NCI-H146 (cell line): ENCODE measurements around the gene SFT2D3.

Experiments used
- DNase-seq: peaks from one replicate; lab custom pipeline; 2025; lab: John Stamatoyannopoulos, UW

The SFT2D3 gene, protein sequence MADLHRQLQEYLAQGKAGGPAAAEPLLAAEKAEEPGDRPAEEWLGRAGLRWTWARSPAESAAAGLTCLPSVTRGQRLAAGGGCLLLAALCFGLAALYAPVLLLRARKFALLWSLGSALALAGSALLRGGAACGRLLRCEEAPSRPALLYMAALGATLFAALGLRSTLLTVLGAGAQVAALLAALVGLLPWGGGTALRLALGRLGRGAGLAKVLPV

DNA sequence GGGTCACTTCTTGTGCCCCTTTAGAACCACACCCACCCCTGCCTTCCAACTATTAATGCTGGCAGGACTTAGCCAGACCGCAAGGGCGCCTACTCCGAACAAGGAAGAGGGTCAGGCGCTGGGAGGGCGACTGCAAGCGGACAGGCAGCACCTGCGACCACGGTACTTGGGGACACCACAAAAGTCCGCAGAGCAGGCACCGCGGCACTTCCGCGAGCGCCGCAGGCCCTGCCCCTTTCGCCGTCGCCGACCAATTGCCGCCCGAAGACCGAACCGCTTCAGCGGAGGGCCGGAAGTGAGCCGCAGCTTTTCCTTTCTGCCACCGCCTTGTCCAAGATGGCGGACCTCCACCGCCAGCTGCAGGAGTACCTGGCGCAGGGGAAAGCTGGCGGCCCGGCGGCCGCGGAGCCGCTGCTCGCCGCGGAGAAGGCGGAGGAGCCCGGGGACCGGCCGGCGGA is at the start of gene SFT2D3:
SFT2D3 (plus strand) TSS at position 305 of the 458 bp plus-strand sequence; CDS start at position 337, 32 bp downstream.
- DNase-seq = peak; percentile 96

DNA sequence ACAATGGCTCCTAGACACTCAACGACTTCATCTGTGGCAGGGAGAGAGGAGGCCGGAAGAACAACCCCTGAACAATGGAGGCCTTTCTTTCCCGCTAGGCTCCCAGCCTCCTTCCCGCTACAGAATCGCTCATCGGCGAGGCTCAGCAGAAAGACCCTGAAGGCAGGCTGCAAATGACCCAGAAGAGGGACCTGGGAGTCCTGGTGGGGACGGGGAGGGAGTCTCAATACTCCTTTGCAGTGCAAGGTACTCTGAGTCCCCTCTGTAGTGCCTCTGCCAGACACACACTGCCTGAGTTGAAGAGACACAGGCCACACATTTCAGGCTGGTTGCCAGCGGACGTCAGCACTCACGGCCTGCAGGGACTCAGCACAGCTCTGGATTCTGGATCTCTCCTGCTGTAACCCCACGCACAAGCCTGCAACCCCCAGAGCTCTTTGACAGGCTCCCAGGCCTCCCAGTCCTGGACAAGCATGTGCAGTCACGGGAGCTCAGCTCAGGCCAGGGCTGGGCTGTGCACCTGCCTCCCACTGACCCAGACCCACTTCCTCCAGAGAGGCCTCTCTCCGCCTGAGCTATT is 49.2 kb upstream of the SFT2D3 start:
- DNase-seq = no peak

DNA sequence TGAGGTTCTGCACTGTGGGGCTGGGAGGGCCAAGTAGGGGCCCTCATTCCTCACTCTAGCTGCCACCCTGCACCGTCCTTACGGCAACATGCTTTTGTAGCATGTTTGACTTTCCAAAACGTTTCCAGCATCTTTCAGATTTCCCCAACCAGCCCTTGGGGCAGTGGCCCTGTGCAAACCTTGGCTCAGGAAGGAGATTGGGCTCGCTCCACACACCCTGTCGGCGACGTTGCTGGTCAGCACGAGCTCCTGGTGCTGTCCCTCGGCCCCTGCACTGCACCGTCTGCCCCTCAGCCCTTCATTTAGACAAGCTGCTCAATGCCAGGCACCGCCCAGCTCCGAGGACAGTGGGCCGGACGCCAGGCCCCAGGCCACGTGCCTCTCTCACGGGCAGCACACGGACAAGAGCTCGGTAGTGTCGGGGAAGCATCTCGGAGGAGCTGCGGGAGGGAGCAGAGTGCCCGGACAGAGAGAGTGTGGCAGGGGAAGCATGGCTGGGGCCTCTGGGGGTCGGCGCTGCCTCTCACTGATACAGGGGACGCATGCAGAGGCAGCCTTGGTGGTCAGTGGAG is 48.4 kb upstream of the SFT2D3 start:
- no peak for DNase-seq

DNA sequence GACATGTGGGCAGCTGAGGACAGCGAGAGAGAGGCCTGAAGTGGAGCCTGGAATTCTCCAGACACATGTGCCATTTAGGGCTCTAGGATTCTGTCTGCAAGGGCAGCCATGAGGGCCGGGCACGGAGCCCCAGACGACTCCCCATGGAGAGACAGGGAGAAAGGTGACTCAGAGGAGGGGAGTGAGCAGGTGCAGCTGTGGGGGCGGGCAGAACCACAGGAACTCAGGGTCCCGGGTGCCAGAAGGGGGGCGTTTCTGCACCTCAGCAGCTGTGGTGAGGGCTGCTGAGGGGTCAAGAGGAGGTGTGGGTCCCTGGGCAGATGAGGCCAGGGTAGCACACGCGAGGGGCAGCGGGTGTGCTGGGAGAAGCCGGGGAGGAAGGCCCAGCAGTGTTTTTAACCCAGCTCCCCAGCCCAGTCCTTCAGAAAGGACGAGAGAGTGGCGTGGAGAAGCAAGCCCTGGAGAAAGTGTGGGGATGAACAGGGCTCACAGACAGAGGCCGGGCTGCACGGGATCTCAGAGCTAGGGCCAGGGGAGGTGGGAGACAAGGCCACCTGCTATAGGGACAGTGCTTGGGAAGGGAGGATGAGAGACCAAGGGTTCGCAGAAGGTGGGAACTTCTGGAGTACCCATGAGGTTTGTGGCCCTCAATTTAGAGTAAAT is 47.7 kb upstream of the SFT2D3 start:
- DNase-seq = no peak

DNA sequence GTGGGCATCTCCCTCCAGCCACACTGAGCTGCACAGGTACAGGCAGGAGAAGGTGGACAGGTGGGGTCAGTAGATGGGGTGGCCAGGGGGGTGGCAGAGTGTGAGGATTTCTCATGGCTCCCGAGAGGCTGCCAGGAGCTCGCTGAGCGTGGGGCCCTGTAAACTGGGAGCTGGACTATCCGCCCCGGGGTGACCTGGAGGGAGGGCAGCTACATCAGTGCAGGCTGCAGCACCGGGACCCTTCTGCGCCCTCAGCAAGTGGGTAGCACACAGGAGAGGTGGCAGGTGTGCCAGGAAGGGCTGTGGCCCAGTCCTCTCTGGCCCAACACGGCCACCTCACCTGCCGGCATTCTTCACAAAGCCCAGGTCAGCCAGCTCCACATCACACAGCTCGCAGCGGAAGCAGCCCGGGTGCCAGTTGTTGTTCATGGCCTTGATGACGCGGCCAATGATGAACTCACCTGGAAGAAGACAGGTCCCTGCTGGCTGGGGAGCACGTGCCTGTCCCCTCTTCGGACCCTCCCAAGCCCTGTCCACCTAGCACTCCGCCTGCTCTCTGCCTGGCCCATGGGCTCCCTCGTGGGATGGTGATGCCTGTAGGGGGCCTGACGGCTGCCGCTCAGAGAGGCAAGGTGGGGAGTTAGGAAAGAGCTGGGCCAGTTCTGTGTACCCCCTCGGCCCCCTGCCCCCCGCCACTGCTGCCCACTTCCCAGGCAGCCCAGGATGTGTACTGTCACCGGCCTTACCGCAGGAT is 47.0 kb upstream of the SFT2D3 start:
- DNase-seq = no peak

DNA sequence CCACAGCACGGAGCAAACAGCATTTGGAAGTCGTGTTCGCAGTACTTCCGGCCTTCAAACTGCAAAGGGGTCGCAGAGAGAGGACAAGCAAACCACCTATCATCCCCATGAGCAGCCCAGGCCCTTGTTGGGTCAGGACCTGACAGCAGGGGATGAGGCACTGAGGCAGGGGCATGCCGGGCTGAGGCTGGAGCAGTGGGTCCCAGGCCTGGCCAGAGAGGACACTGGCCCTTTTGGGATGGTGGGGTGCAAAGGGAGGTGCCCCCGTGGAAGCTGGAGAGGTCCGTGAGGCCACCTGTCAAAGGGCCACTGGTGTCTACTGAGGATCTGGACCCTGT is 46.5 kb upstream of the SFT2D3 start:
- no peak for DNase-seq

DNA sequence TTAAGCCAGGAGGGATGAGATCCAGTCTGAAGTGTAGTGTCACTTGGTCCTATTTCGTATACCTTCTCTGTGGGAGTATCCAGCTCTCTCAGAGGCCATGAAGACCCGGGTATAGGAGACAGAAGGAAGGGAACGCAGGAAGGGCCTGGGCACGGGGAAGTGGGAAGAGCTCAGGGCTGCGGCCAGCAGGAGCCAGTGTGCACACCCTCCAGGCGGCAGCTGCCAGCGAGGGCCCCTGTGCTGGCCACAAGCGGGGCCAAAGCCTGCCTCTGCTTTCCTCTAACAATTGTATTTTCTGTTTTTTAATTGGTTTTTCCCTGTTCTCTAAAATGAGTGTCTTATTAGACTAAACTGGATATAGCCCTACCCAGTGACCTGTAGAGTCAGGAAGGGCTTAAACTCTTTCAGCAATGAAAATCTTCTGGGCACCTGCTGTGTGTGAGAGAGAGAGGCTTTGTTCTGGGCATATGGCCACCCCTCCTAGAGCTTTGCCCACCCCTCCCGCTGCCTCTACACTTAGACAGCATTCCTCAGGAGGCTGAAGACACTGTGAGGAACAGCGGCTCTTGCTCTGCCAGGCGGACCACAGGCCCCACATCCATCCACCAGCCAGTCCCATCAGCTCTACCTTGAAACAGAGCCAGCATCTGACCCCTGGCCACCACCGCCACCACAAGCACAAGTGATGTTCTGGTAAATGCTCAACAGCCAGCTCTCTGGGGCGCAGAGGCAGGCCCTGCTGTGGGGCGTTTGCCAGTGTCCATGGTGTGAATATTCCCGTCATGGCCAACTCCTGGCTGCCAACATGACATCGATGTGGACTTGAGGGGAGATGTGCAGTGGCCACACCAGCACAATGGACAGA is 45.9 kb upstream of the SFT2D3 start:
- DNase-seq = no peak

DNA sequence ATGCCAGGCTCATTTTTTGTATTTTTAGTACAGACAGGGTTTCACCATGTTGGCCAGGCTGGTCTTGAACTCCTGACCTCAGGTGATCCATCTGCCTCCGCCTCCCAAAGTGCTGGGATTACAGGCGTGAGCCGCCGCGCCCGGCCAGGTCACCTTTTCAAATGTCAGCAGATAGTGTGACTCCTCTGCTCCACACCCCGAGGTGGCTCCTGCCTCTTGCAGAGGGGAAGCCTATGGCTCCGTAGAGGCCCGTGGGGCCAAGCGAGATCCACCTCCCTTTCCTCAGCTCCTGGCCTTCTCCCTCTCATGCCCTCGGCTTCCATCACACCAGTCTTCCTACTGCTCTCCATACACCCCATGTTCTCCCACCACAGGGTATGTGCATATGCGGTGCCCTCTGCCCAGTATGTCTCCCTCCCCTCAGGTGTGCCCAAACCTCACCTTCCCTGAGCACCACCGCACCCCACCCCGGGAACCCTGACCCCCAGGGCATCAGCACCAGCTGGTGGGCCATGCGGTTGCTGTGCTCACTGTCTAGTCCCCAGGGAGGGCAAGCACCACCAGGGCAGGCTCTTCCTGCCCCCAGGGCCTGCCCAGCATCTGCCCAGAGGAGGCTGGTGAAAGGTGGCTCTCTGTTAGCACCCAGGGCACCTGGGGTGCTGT is 44.6 kb upstream of the SFT2D3 start:
- DNase-seq = no peak

DNA sequence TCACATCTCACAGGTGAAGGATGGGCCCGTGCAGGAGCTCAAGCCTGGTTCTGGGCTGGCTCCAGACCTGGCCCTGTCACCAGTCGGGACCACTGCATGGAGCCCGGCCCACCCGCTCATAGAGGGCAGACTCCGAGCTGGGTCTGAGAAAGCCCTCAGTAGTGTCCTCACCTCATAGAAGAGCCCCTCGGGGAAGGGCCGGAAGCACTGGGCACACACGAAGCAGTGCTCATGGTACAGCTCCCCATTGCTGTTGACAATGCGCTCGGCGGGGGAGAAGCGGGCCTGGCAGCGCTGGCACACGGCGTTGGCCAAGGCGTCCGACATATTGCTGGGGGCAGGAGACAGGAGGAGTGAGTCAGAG is 44.1 kb upstream of the SFT2D3 start:
- DNase-seq = no peak

DNA sequence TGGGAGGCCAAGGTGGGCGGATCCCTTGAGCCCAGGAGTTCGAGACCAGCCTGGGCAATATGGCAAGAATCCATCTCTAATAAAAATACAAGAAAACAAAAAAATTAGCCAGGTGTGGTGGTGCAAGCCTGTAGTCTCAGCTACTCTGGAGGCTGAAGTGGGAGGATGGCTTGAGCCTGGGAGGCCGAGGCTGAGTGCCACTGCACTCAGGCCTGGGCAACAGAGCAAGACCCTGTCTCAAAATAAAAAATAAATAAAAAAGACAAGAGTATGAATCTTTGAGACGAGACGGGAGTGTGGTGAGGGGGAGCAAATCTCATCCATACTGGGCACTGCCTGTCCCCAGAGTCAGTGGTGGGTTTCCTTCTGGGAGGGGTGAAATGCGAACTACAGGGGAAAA is 43.2 kb upstream of the SFT2D3 start:
- DNase-seq = no peak

DNA sequence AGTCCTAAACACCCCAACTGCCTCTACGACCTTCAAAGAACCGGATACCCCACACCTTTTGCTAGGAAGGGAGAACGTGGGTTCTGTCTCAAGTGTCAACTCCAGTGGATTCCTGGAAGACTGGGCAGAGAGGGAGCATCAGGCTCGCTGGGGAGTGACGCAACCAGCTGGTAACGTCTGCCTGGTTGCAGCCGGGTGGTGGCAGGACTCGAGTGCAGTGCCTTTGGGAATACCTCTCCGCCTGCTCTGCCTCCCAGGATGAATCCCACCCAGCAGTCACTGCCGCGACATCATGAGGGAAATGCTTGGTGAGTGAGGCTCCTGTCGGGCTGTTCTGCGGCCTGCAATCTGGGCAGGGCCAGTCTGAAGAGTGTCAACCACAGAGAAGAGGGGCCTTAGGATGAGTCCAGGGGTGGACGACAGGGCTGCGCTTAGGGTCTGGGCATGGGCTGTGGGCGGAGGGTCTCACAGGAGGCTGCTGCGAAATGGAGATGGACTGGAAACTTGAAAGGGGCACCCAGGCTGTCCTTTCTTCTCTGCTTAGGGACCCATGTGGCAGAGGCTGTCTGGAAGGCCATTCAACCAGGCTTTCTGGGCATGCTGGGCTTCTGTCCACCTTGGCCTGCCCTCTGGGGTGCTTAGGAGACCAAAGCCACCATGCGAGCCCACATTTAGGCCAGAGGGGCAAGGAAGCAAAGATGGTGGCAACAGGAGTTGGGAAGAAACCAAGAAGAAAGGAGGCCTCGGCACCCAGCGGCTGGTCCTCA is 42.5 kb upstream of the SFT2D3 start:
- no peak for DNase-seq

DNA sequence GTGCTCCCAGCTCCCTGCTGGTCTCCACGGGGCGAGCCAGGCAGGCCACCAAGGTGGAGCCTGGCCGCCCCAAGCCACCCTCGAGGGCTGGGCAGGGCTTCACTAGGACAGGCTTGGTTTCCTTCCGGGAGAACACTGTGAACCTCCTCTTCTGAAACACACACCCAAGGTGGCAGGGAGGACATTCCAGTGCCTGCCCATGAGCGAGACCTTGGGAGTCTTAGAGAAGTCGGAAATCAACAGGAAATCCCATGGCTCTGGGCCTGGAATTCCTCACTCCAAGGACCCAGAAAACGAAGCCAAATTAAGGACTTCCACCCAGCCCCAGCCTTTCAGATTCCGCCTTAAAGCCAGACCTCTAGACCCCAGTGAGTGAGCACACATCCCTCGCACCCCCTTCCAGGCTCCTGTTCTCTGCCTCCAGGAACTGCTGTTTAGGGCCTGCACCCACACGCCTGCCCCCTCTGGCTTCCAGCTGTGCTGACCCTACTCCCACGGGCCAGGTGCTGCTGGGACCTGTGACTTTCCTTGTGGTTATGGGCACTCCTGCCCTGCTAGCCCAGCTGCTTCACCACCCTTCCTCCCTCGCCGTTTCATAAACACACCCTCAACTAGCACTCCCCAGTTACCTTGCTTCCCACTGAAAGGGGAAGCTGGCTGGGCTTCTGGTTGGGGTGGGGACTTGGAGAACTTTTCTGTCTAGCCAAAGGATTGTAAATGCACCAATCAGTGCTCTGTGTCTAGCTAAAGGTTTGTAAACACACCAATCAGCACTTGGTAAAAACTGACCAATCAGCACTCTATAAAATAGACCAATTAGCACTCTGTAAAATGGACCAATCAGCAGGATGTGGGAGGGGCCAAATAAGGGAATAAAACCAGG is 41.6 kb upstream of the SFT2D3 start:
- DNase-seq = no peak

DNA sequence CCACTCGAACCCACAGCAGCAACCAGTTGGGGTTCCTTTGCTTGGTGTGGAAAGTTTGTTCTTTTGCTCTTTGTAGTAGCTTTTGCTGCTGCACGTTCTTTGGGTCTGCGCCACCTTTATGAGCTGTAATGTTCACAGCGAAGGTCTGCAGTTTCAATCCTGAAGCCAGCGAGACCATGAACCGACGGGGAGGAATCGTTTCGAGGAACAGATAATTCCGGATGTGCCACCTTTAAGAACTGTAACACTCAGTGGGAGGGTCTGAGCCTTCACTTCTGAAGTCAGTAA is 41.1 kb upstream of the SFT2D3 start:
- DNase-seq = no peak

DNA sequence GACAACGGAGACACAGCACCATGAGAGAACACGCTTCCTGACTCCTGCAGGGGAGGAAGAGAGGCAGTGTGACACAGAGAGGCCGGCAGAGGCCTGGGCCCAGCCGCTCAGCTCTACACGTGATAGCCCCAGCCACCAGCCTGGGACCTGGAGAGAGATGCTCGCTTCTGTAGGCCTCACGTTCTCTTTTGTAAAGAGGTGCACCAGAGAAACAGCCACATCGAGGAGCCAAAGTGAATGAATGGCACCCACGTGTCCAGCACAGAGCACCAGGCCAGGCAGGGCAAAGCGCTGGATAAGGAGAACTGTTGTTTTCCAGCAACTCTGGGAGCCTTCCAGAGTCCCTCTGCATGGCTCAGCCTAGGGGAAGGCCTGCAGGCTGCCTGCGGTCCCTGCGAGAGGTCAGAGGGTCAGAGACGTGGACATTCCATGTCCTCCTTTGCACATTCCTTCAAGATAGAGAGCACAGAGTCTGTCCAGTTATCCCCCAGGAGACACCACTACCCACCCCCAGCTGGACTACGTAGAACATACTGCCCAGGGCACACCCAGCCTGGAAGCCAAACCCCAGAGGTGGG is 40.1 kb upstream of the SFT2D3 start:
- no peak for DNase-seq

DNA sequence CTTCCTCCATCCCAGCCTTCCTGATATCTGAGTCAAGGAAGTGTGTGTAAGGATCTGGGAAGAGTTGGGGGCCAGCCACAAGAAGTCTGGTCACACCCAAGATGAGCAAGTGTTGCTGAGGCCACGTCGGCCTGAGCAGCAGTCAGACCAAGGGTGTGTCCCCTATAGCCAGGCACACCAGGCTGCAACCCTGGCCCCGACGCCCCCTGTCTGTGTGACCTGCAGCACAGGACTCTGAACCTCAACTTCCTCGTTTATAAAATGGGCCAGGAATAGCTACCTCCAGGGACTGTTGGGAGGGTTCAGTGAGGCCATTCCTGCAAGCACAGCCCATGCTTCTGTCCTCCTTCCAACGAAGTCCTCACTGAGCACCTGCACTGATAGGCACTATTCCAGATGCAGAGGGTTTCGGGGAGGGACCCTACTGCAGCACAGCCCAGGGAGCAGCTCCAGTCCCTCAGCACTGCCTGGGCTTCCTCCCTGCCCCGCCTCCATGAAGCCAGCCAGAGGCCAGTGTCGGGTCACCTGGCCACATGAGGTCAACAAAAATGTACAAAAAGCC is 39.3 kb upstream of the SFT2D3 start:
- no peak for DNase-seq

DNA sequence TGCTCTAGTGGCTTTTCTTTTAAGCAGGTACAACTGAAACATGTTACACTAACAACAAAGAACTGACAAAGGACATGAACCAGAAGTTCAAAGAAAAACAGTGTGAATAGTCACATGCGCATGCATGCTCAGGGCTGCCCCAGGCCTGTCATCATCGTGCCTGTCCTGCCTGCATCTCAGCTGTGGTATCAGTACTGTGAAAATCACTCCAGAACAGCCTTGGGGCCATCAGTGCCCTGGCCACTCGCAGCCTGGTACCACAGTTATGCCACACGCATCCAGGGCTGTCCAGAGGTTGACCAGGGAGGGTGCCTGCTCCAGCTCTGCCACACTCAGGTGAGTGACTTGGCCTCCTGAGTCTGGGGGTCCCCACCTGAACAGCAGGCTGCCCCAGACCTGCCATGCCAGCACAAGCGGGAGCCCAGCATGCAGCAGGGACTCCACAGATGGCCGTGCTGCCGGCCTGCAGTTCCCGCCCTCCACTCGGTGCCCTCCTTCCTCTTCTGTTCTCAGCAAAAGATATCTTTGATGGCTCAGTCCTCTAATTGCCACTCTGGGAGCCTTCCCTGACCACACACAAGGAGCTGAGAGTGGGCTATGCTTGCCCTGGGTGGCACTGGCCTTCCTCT is 38.2 kb upstream of the SFT2D3 start:
- no peak for DNase-seq

DNA sequence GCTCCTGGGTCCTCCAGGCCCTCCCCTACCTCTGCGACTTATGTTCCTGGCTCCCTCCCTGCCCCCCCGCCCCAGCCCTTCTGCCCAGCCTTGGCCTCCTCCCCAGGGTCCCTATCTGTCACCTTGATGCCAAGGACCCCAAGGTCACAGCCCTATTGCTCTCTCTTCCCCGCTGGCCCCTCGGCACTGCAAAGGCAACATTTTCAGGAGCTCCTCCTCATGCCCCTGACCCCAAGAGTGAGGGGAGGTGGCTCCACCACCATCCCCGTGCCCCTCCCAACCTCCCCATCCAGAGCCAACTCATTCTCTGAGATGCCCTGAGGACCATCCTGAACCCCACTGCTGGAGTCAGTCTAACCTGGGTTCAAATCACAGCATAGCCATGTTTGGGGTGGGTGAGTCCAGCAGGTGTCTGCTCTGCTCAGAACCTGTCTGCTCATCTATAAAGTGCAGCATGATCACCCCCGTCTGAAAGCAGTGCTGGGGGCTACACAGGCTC is 37.7 kb upstream of the SFT2D3 start:
- no peak for DNase-seq
